ENCODE measurements around the gene DGLUCY. TPM values are rescaled to one million over a fixed set of nuclear protein-coding genes. Genes with fewer than 3 reads are reported as not detected.

DGLUCY gene
- total RNA-seq, 1 experiment from 2014 or later, result 67.0 TPM

- TF ChIP-seq, protein P1, sequence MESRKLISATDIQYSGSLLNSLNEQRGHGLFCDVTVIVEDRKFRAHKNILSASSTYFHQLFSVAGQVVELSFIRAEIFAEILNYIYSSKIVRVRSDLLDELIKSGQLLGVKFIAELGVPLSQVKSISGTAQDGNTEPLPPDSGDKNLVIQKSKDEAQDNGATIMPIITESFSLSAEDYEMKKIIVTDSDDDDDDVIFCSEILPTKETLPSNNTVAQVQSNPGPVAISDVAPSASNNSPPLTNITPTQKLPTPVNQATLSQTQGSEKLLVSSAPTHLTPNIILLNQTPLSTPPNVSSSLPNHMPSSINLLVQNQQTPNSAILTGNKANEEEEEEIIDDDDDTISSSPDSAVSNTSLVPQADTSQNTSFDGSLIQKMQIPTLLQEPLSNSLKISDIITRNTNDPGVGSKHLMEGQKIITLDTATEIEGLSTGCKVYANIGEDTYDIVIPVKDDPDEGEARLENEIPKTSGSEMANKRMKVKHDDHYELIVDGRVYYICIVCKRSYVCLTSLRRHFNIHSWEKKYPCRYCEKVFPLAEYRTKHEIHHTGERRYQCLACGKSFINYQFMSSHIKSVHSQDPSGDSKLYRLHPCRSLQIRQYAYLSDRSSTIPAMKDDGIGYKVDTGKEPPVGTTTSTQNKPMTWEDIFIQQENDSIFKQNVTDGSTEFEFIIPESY (IDR thresholded peaks at IDR 0.05; ENCODE audit: extremely low read depth, insufficient replicate concordance, low read length), result no peak
- TF ChIP-seq ZNF274 (IDR thresholded peaks at IDR 0.05; ENCODE audit: low read depth, low read length) (no peak), CTCF (IDR thresholded peaks at IDR 0.05 in 2 of 3, conservative IDR thresholded peaks at IDR 0.05 in 1 of 3; ENCODE audit: borderline replicate concordance in 1 of 3, insufficient read depth in 1 of 3, low read depth in 2 of 3, low read length in 2 of 3) (no peak), SP1 (IDR thresholded peaks at IDR 0.05; ENCODE audit: low read depth) (no peak), FOSL1 (IDR thresholded peaks at IDR 0.05; ENCODE audit: low read depth) (no peak), EZH2phosphoT487 (IDR thresholded peaks at IDR 0.05; ENCODE audit: borderline replicate concordance) (no peak)
These were observed 106.7 kb downstream of the DGLUCY start (continued) for GRCh38 chr14:91220581-91221000.

- Histone ChIP-seq H3K27me3 (ENCODE audit: insufficient read depth, low read length) (no peaks in the 10 kb centered on the region), H3K4me2 (ENCODE audit: low read length) (no peak overlapping the region), H4K20me1 (ENCODE audit: insufficient read depth) (no peaks in the 10 kb centered on the region), H3K4me1 (ENCODE audit: control insufficient read depth in 1 of 2, insufficient read depth in 2 of 2, low read length in 2 of 2) (peaks cover 0 to 15% of the 10 kb centered on the region in 2 experiments; a peak in 1 of 4 replicates), H3K79me2 (ENCODE audit: insufficient read depth, low read length) (no peaks in the 10 kb centered on the region), H3K36me3 (ENCODE audit: control insufficient read depth in 1 of 2, insufficient read depth in 2 of 2, low read length in 2 of 2) (peaks cover 0 to 4% of the 10 kb centered on the region in 2 experiments; a peak in 2 of 4 replicates), H3K9me2 (ENCODE audit: insufficient read depth) (no peaks in the 10 kb centered on the region), H3K27ac (ENCODE audit: low read depth, low read length) (no peak overlapping the region), H3K9me3 (ENCODE audit: control insufficient read depth in 1 of 2, insufficient read depth in 1 of 2, low read depth in 1 of 2, low read length in 2 of 2) (no peaks in the 10 kb centered on the region), H2AFZ (ENCODE audit: low read depth, low read length, poor library complexity, severe bottlenecking) (no peak overlapping the region), H3K4me3 (replicated peaks in 1 of 2; ENCODE audit: low read depth in 1 of 2, low read length in 2 of 2) (no peak overlapping the region), H3K9ac (ENCODE audit: low read length) (no peak overlapping the region)
- RAD21 ChIA-PET (ENCODE audit: low non-redundant PET in 1 of 2, low total read pairs in 2 of 2, uncharacterized antibody in 2 of 2, unreplicated experiment in 2 of 2), result interaction anchor here in 1 of 2 experiments (0.6 kb wide), 1 partner anchor 336 kb away, joined by 3 read pairs; no protein-coding TSS in a partner anchor
- POLR2A ChIA-PET, result no interaction called here
- CTCF ChIA-PET, result no interaction called here
- DNase-seq (ENCODE audit: low read depth, low spot score) (no peak), ATAC-seq (no peak)
- TF ChIP-seq EGR1 (IDR thresholded peaks at IDR 0.05; ENCODE audit: low read depth) (no peak), ZNF274 (IDR thresholded peaks at IDR 0.05; ENCODE audit: low read depth, low read length) (no peak), EZH2 (IDR thresholded peaks at IDR 0.05) (no peak), SIN3A (IDR thresholded peaks at IDR 0.05; ENCODE audit: low read depth) (no peak), EZH2phosphoT487 (IDR thresholded peaks at IDR 0.05; ENCODE audit: borderline replicate concordance) (no peak), ELF1 (IDR thresholded peaks at IDR 0.05; ENCODE audit: borderline replicate concordance, low read depth) (no peak), RAD21 (IDR thresholded peaks at IDR 0.05; ENCODE audit: low read depth) (no peak), POLR2AphosphoS5 (IDR thresholded peaks at IDR 0.05; ENCODE audit: low read depth, low read length) (no peak), SP1 (IDR thresholded peaks at IDR 0.05; ENCODE audit: low read depth) (no peak), FOSL1 (IDR thresholded peaks at IDR 0.05; ENCODE audit: low read depth) (no peak), CEBPB (IDR thresholded peaks at IDR 0.05; ENCODE audit: low read depth) (no peak), SRF (IDR thresholded peaks at IDR 0.05; ENCODE audit: low read depth) (no peak), TCF7L2 (IDR thresholded peaks at IDR 0.05; ENCODE audit: borderline replicate concordance, extremely low read depth, insufficient read depth, insufficient read length) (no peak), YY1 (IDR thresholded peaks at IDR 0.05; ENCODE audit: extremely low read depth, insufficient replicate concordance, low read depth, low read length) (no peak)
- TF ChIP-seq, protein P2, sequence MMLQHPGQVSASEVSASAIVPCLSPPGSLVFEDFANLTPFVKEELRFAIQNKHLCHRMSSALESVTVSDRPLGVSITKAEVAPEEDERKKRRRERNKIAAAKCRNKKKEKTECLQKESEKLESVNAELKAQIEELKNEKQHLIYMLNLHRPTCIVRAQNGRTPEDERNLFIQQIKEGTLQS (IDR thresholded peaks at IDR 0.05), result no peak
- intact Hi-C loops (cut with micrococcal nuclease), result no loop called here
- BruUV-seq (replicated peaks), result no TSS peak
These were observed 107.4 kb downstream of the DGLUCY start for GRCh38 chr14:91221270-91221669.
